NCI-H748 (cell line): ENCODE data around the gene MYO1B.

Experiments
- DNase-seq: peaks from one replicate; lab custom pipeline; 2025; ENCODE audit not compliant: unreplicated experiment; lab: John Stamatoyannopoulos, UW

The MYO1B gene

GRCh38 chr2:191296083-191297006 lies 51.1 kb downstream of the MYO1B start:
- DNase-seq, result no peak

DNA sequence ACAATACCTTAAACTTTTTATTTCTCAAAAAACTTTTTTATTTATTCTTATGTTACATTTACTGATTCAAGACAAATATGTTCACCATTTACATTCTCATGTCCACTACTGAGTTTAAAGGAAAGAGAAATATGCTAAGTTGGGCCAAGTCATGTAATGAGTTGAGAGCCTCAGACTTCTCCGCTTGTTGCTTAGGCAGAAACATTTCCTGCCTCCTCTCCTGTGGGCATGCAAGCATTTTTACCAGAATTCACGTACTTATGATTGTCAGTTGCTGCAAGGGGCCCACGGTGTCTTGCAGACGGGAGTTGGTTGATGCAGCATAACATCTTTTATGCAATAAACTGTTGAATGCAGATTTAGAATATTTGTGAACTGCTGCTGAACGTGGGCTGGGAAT lies 51.8 kb downstream of the MYO1B start:
- no peak for DNase-seq

- DNase-seq, result no peak
Observed at GRCh38 chr2:191298306-191298705, 53.1 kb downstream of the MYO1B start.

- DNase-seq, result no peak
Observed at GRCh38 chr2:191299010-191299409, 53.8 kb downstream of the MYO1B start.

DNA sequence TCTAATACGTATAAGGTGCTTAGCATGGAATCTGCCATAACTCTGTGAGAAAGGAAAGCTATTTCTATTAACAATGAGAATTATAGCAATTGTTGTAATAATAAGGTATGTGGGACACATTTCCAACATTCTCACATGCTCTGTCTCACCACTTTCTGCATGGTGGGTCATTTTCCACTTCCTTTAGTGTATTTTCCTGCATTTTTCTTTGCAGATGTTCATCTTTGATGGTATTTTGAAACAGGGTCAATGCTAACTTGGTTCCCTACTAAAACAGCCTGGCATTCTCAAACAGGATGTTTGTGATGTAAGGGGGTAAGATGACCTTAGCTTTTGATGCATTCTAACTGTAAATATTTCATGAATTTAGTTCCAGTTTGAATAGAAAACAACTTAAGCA lies 54.7 kb downstream of the MYO1B start:
- DNase-seq, result no peak

GRCh38 chr2:191301971-191302370 lies 56.8 kb downstream of the MYO1B start:
- no peak for DNase-seq

DNA sequence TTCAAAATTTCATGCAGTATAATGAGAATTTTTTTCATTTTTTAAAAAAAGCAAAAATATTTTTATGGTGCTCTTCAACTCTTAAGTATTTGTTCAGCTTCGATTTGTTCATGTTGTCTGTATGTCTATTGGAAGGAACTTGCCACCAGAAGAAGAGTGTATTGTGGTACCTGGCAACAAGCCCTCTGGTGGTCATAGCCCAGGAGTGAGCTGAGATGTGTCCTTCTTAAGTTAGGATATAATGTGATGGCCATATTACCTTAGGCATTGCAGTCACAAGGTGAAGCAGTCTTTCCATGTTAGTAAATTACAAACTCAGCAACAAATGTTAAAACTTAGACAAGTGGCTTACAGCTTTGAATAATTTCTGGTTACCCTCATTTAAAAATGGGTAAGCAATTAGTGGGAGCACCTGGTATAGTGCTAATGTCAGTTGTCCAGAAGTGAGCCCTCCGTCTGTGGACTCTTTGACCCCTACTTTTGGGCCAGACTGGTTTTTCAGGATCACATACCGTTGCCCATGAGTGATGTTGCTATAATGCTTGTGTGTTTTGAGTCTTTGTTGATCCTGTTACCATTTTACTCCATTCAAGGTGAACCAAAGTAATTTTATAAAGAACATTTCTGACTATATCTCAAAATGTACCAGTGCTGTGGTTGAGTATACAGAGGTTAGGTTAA lies 57.4 kb downstream of the MYO1B start:
- DNase-seq, result peak; percentile 47

DNA sequence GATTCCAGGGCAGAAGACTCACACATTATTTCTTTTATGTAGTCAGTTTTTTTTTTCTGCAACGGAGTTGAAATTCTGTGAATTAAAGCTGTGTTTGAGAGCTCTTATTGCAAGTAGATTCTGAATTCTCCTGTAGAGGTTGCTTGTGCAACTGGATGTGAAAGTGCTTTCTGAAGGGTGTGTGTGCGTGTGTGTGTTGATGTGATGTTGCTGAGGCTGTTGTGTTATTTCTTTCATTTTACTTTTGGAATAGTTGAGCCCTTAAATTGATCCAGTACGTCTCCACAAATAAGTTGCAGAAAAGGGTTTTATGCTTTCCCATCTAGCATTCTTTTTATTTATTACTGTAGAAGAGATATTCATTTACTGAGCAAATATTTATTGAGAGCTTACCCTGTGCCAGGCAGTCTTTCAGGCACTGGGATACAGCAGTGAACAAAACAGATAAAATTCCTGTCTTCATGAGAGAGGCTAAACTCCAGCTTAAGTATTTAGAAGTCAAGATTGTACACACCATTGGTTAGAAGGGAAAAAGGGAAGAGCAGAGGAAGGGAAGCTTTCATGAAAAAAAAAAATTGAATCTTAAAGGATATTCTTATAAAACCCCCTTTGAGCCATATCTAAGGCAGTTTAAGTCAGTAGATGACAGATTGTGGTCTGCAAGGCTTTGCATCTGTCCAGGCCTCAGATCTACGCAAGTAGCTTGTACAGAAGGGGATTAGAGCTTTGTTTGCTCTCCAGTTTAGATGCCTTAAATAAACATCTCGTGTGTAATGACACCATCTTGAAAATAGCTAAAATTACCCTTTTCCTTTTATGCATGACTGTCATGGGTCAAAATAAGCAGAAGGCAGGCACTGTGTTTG lies 58.2 kb downstream of the MYO1B start:
- DNase-seq, result peak; percentile 82

DNA sequence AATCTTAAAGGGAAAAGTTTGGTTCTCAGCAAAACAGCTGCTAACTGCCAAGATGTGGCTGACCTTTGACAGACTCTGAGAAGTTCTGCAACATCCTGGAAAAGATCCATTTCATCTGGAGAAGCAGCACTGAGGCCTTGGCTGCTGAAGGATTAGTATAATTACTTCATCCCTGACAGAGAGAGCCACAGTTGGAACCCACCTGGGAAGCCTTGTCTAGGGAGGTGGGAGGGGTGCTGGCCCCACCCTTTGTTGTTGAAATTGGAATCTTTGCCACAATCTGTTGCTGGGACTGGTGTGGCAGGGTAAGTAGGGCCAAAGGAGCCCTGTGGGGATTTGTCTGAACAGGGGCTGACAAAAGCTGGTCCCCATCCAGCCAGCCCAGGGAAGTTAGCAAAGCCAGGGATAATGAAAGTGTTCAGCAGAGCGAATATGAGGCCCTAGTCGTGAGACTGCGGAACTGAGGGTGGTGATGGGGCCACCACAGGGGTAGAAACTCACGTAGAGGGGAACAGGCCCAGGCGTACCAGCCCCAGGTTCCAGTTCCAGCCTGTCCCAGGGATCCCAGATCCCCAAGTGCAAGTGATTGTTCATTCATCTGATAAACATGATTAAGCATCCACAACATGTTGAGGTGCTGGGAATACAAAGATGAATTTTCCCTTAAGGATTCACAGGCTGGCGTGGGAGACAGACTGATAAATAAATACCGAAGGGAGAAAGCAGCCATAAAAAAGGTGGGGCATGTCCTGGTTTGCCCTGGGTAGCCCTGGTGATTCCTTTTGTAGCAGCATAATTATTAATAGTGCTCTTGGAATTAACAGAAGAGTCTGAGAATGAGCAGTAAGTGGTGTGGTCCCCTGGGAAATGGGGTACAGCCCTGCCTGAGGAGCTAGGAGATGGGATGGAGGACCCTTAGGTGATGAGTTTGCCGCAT lies 60.0 kb downstream of the MYO1B start:
- no peak for DNase-seq

- DNase-seq, result no peak
Observed at GRCh38 chr2:191308026-191308425, 62.8 kb downstream of the MYO1B start.

DNA sequence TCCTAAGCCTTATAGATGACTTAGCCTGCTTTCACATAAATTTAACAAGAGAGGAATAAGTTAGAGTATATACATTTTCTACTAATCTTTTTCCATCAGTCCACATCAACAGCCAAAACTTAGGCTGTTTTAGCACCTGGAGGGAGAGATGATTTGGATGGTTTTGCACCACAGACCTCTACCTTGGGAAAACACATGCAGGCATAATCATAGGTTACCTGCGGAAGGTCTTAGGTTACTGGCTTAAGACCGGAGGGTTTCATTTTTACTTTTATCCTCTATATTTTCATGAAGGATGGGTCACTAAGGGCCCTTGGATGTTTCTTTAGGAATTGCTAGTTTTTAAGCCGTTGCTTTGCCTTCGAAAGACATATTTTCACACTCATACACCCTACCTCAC lies 66.0 kb downstream of the MYO1B start:
- no peak for DNase-seq

- no peak for DNase-seq
Observed at GRCh38 chr2:191311627-191312026, 66.4 kb downstream of the MYO1B start.

DNA sequence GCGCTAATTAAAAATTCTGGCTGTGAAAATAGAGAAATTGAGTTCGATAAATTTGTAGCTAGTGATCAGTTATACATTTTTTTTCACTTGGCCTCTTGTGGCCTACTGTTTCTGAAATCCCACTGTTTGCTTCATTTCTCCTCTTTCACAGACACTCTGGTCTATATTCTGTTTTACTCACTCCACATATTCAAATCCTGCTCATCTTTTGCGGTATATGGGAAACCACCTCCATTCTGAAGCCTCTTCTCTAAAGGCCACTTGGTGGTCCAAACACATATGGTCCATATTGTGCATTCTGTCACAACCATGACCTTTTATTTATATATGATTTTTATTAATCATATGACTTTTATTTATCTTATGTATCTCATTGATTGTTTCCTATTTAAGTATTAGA lies 67.0 kb downstream of the MYO1B start:
- no peak for DNase-seq

- no peak for DNase-seq
Observed at GRCh38 chr2:191312662-191313061, 67.5 kb downstream of the MYO1B start.

DNA sequence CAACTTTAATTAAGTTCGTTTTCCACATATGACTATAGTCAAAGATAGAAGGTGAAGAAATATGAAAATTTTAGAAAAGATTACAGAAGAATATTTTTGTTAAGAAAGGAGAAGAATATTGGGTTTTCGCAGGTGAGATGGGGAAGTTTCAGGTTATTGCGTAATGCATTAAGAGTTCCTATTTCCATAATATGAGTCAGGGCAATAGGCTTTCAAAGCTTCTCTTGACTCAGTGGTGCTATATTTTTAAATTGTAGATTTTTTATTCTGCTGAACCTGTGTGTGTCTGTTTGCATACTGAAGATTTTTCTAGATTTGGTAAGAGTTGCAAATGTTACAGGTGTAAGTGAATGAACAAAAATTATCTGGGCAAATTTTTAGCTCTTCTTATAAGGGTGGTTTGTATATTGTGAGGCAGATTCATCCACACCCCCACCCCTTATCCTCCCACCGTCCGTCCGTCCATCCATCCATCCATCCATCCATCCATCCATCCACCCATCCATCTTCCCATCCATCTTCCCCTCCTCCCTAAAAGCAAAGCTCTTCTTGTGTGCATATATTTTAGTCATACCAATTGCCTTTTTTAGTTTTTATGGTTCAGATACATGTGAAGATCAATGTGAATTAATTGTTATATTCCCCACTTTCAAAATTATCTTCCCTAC lies 69.6 kb downstream of the MYO1B start:
- no peak for DNase-seq

DNA sequence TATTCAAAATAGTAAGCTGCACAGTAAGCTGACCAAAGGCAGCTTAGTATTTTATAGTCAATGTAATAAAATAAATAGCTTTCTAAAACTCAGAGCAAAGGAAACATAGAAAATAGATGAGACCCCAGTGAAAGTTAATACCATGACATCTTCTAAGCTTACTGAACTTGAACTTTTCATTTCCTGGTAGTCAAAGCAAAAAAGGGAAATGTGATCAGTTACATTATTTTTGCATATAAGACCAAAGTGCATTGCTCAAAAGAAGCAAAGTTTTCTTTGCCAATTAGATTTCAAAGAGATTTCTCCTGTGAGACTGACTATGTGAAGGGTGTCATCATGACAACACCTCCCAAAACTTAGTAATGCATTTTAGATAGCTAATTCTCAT lies 70.2 kb downstream of the MYO1B start:
- DNase-seq, result no peak

DNA sequence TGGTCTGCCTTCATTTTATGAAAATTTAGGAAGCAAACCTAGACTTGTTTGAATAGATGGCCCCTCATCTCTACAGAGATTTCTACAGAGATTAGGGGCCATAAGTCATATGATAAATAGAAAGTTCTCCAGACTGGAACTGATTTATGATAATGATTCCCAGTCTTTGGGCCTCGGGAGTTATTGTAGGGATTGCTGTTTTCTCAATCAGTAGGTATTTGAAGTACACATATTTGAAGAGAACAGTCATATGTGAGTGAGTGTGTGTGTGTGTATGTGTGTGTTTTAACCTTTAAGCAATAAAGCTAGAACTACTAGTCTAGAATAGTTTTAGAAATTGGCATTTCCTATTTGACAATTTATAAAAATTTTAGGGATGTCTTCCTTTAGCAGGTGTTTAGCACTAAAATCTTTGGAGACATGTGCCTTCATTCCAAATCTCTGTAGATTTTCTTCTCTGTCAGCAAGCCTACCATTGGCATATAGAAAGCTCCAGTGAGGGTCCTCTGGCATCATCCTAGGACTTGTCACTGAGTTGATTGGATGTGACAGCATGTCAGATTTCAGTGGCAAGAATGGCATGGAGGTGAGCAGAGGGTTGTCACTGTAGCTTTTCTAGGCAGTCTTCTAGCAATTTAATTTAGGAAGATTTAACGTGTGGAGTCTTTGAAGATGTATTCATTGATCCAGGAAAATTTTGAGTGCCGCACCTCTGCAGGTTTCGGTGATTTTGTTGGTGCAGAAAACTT lies 71.2 kb downstream of the MYO1B start:
- no peak for DNase-seq

DNA sequence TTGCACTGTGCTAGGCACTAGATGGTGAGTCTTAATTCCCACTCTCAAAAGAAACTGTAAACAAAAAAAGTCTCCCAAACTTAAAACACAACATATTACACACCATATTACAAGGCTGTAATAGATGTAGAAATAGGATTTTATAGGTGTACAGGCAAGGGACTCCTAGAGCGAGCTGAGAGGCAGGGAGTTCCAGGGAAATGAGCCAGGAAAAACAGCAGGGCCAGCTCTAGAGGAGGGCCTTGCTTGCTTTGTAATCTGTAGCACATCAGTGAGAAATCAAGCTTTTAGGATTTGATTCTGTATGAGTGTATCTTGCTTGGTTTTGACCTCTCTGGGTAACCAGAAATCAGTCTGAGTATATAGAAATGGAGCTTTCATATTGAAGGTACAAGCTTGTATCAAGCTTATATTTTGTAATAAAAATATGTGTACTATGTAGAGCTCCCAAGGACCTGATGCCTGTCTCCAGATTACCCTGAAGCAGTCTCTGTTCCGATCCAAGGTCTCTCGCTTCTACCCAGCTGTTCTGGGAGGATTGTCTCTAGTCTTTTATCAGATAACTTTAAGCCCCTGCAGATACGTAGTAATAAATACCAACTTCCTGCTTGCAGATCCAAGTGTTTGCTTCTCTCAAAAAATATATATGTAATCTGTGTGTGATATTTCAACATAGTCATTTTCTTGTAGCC lies 73.0 kb downstream of the MYO1B start:
- DNase-seq, result no peak

- no peak for DNase-seq
Observed at GRCh38 chr2:191318729-191319078, 73.5 kb downstream of the MYO1B start.
